Ishikawa (cell line): ENCODE results near the gene LAMP2.
A peak's percentile ranks its signal among the peaks of the same experiment; 100 is the strongest.

Experiments used
- CEBPB ChIP-seq: IDR thresholded peaks from 2 replicates; pipeline ENCODE4 v1.6.1; 2012
- CREB1 ChIP-seq: IDR thresholded peaks from 2 replicates; pipeline ENCODE4 v1.6.1; 2012; ENCODE audit warnings: low read depth
- EGR1 ChIP-seq: IDR thresholded peaks from 2 replicates; pipeline ENCODE4 v1.6.1; 2012
- EP300 ChIP-seq: IDR thresholded peaks from 2 replicates; pipeline ENCODE4 v1.6.1; 2012; ENCODE audit warnings: borderline replicate concordance
- FOXM1 ChIP-seq: IDR thresholded peaks from 2 replicates; pipeline ENCODE4 v1.6.1; 2012; ENCODE audit warnings: low read depth, borderline replicate concordance
- MAX ChIP-seq: IDR thresholded peaks from 2 replicates; pipeline ENCODE4 v1.6.1; 2012
- NFIC ChIP-seq: IDR thresholded peaks from 2 replicates; pipeline ENCODE4 v1.6.1; 2012
- RAD21 ChIP-seq: IDR thresholded peaks from 2 replicates; pipeline ENCODE4 v1.6.1; 2012; ENCODE audit warnings: low read depth
- REST ChIP-seq: IDR thresholded peaks from 2 replicates; pipeline ENCODE4 v1.6.1; 2012; ENCODE audit warnings: low read depth, mild to moderate bottlenecking
- TAF1 ChIP-seq: IDR thresholded peaks from 2 replicates; pipeline ENCODE4 v1.6.1; 2012; ENCODE audit warnings: low read depth, mild to moderate bottlenecking
- TCF12 ChIP-seq: IDR thresholded peaks from 2 replicates; pipeline ENCODE4 v1.6.1; 2012; ENCODE audit warnings: low read depth
- TEAD4 ChIP-seq: IDR thresholded peaks from 2 replicates; pipeline ENCODE4 v1.6.1; 2012
- USF1 ChIP-seq: IDR thresholded peaks from 2 replicates; pipeline ENCODE4 v1.6.1; 2012
- YY1 ChIP-seq: IDR thresholded peaks from 2 replicates; pipeline ENCODE4 v1.6.1; 2012; ENCODE audit warnings: low read depth
- ZBTB7A ChIP-seq: IDR thresholded peaks from 2 replicates; pipeline ENCODE4 v1.6.1; 2012; ENCODE audit warnings: low read depth

The LAMP2 gene

GRCh38 chrX:120499301-120500072 lies 30.4 kb upstream of the LAMP2 start:
- TF ChIP-seq MAX (no peak), REST (no peak), ZBTB7A (no peak), YY1 (no peak), NFIC (no peak), CEBPB (no peak), CREB1 (no peak), TCF12 (no peak), FOXM1 (no peak), USF1 (no peak), RAD21 (no peak), TAF1 (no peak), EGR1 (no peak), EP300 (no peak), TEAD4 (no peak)

- TF ChIP-seq USF1 (no peak), TAF1 (no peak)
Observed at GRCh38 chrX:120486786-120487185, 17.7 kb upstream of the LAMP2 start.

- TF ChIP-seq RAD21, result peak; percentile 31; the same call in 1 of the 2 replicates
- peak; percentile 92 for TF ChIP-seq MAX
- no peak for TF ChIP-seq REST
- TF ChIP-seq USF1, result peak; percentile 43
Observed at GRCh38 chrX:120485638-120486520, 16.8 kb upstream of the LAMP2 start.

GRCh38 chrX:120485315-120485637 lies 16.2 kb upstream of the LAMP2 start:
- TF ChIP-seq FOXM1 (no peak), REST (no peak), CREB1 (no peak), MAX (no peak), YY1 (no peak), EP300 (no peak), RAD21 (no peak), TCF12 (no peak), USF1 (no peak)
